HG03521 (cell line): ENCODE data around the gene CADM3.

Experiments
- ATAC-seq: cut with Tn5 transposase; IDR thresholded peaks from one replicate; pipeline ENCODE4 v1.9.1; 2021; ENCODE audit warnings: mild to moderate bottlenecking, moderate library complexity; ENCODE audit not compliant: unreplicated experiment

Gene CADM3

GRCh38 chr1:159171254-159171687, at the start of gene CADM3:
Gene CADM3 (plus strand): TSS chr1:159171615. CDS start chr1:159171766, 151 bp downstream.
- ATAC-seq: no peak

- peak; percentile 45 for ATAC-seq
These were observed 49.3 kb upstream of the CADM3 start for GRCh38 chr1:159122005-159122621.

GRCh38 chr1:159123587-159123986, 47.8 kb upstream of the CADM3 start:
- no peak for ATAC-seq

GRCh38 chr1:159132271-159132881, 39.0 kb upstream of the CADM3 start:
- no peak for ATAC-seq

GRCh38 chr1:159140474-159140873, 30.9 kb upstream of the CADM3 start:
- no peak for ATAC-seq

- ATAC-seq: no peak
These were observed 29.6 kb upstream of the CADM3 start for GRCh38 chr1:159141584-159142390.

GRCh38 chr1:159142391-159142663, 29.1 kb upstream of the CADM3 start:
- no peak for ATAC-seq

GRCh38 chr1:159142726-159143510, 28.5 kb upstream of the CADM3 start:
- ATAC-seq: no peak

- ATAC-seq: no peak
These were observed 26.8 kb upstream of the CADM3 start for GRCh38 chr1:159144571-159144970.

- ATAC-seq: no peak
These were observed 24.4 kb upstream of the CADM3 start for GRCh38 chr1:159146980-159147379.

- ATAC-seq: no peak
These were observed 19.4 kb upstream of the CADM3 start for GRCh38 chr1:159152031-159152430.

- ATAC-seq: peak; percentile 94
These were observed 10.3 kb upstream of the CADM3 start for GRCh38 chr1:159161001-159161718.

- ATAC-seq: no peak
These were observed 9.7 kb upstream of the CADM3 start for GRCh38 chr1:159161719-159162026.

- ATAC-seq: no peak
These were observed 8.7 kb upstream of the CADM3 start for GRCh38 chr1:159162516-159163265.

GRCh38 chr1:159163614-159164228, 7.7 kb upstream of the CADM3 start:
- ATAC-seq: no peak

GRCh38 chr1:159168043-159168442, 3.4 kb upstream of the CADM3 start:
- ATAC-seq: no peak

GRCh38 chr1:159170639-159171038, 776 bp upstream of the CADM3 start:
- ATAC-seq: no peak

GRCh38 chr1:159171688-159172501, 480 bp downstream of the CADM3 start:
- ATAC-seq: no peak
